ENCODE data around the gene HSPA1B. TPM values are rescaled to one million over a fixed set of nuclear protein-coding genes. Genes with fewer than 3 reads are reported as not detected.

HSPA1B gene
- total RNA-seq, 1 donor from 2014 or later = 37.3 TPM

DNA sequence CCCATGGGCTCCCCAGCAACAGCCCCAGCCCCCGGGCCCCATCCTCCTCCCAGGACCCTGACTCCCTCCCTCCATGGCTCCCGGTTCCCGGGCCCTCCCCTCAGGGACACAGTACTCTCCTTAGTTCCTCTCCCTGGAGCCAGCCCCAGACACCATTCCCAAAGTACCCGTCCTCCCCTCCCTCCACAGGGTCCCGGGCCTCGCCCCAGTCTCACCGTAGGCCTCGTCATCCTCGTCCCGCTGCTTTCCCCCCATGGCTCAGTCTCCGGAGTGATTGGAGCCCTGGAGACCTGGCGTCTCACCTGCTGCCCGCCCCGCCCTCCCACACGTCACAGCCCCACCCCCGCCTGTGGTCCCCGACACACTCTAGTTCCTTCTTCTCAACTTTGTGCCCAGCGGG is 51.2 kb downstream of the HSPA1B start, which contains the start of gene SLC44A4:
Gene SLC44A4 (minus strand): TSS at position 272 of the 400 bp plus-strand sequence. CDS start 17 bp downstream, at position 255.
- no peak for DNase-seq (ENCODE audit: low spot score)

DNA sequence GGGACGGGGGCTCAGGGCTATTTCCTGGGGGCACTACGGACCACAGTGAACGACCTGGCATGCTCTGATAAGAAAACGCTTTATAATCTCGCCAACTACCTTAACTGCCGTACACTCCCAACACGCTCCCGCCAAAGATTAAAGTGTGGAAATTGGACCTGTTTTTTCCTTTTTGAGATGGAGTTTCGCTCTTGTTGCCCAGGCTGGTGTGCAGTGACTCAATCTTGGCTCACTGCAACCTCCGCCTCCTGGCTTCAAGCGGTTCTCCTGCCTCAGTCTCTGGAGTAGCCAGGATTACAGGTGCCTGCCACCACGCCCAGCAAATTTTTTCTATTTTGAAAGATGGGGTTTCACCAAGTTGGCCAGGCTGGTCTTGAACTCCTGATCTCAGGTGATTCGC is 51.6 kb downstream of the HSPA1B start:
- DNase-seq (ENCODE audit: low spot score) = no peak

Other genes with a start within 250 kb of the HSPA1B start
- gene LTB, start 245.3 kb upstream of the HSPA1B start, total RNA-seq (ENCODE audit: insufficient read depth, low replicate concordance) = 0.96 TPM
- gene LST1, start 241.5 kb upstream of the HSPA1B start, total RNA-seq (ENCODE audit: insufficient read depth, low replicate concordance) = not detected
- gene NCR3, start 234.7 kb upstream of the HSPA1B start, total RNA-seq (ENCODE audit: insufficient read depth, low replicate concordance) = not detected
- 63.6 TPM for gene AIF1, start 212.5 kb upstream of the HSPA1B start, total RNA-seq (ENCODE audit: insufficient read depth, low replicate concordance)
- 21.4 TPM for gene PRRC2A, start 207.0 kb upstream of the HSPA1B start, total RNA-seq (ENCODE audit: insufficient read depth, low replicate concordance)
- 58.7 TPM for gene BAG6, start 175.1 kb upstream of the HSPA1B start, total RNA-seq (ENCODE audit: insufficient read depth, low replicate concordance)
- not detected for gene APOM, start 171.8 kb upstream of the HSPA1B start, total RNA-seq (ENCODE audit: insufficient read depth, low replicate concordance)
- 24.1 TPM for gene C6orf47, start 167.0 kb upstream of the HSPA1B start, total RNA-seq (ENCODE audit: insufficient read depth, low replicate concordance)
- gene GPANK1, start 162.7 kb upstream of the HSPA1B start, total RNA-seq (ENCODE audit: insufficient read depth, low replicate concordance) = 9.6 TPM
- gene CSNK2B, start 161.7 kb upstream of the HSPA1B start, total RNA-seq (ENCODE audit: insufficient read depth, low replicate concordance) = 36.6 TPM
- gene LY6G5B, start 157.8 kb upstream of the HSPA1B start, total RNA-seq (ENCODE audit: insufficient read depth, low replicate concordance) = 1.2 TPM
- gene LY6G5C, start 146.7 kb upstream of the HSPA1B start, total RNA-seq (ENCODE audit: insufficient read depth, low replicate concordance) = 0.48 TPM
- gene ABHD16A, start 124.4 kb upstream of the HSPA1B start, total RNA-seq (ENCODE audit: insufficient read depth, low replicate concordance) = 33.7 TPM
- not detected for gene LY6G6F, start 120.9 kb upstream of the HSPA1B start, total RNA-seq (ENCODE audit: insufficient read depth, low replicate concordance)
- gene LY6G6D, start 112.4 kb upstream of the HSPA1B start, total RNA-seq (ENCODE audit: insufficient read depth, low replicate concordance) = not detected
- 3.1 TPM for gene LY6G6C, start 106.0 kb upstream of the HSPA1B start, total RNA-seq (ENCODE audit: insufficient read depth, low replicate concordance)
- gene MPIG6B, start 104.4 kb upstream of the HSPA1B start, total RNA-seq (ENCODE audit: insufficient read depth, low replicate concordance) = 3.1 TPM
- gene DDAH2, start 98.4 kb upstream of the HSPA1B start, total RNA-seq (ENCODE audit: insufficient read depth, low replicate concordance) = 87.4 TPM
- 203 TPM for gene CLIC1, start 91.2 kb upstream of the HSPA1B start, total RNA-seq (ENCODE audit: insufficient read depth, low replicate concordance)
- 8.2 TPM for gene MSH5, start 87.7 kb upstream of the HSPA1B start, total RNA-seq (ENCODE audit: insufficient read depth, low replicate concordance)
- not detected for gene SAPCD1, start 65.1 kb upstream of the HSPA1B start, total RNA-seq (ENCODE audit: insufficient read depth, low replicate concordance)
- not detected for gene VWA7, start 50.4 kb upstream of the HSPA1B start, total RNA-seq (ENCODE audit: insufficient read depth, low replicate concordance)
- 18.8 TPM for gene VARS1, start 32.0 kb upstream of the HSPA1B start, total RNA-seq (ENCODE audit: insufficient read depth, low replicate concordance)
- gene LSM2, start 20.8 kb upstream of the HSPA1B start, total RNA-seq (ENCODE audit: insufficient read depth, low replicate concordance) = 28.9 TPM
- gene HSPA1L, start 12.5 kb upstream of the HSPA1B start, total RNA-seq (ENCODE audit: insufficient read depth, low replicate concordance) = 1.4 TPM
- 84.7 TPM for gene HSPA1A, start 12.2 kb upstream of the HSPA1B start, total RNA-seq (ENCODE audit: insufficient read depth, low replicate concordance)
- 47.9 TPM for gene NEU1, start 35.1 kb downstream of the HSPA1B start, total RNA-seq (ENCODE audit: insufficient read depth, low replicate concordance)
- 0.96 TPM for gene SLC44A4, start 51.3 kb downstream of the HSPA1B start, total RNA-seq (ENCODE audit: insufficient read depth, low replicate concordance)
- gene EHMT2, start 70.0 kb downstream of the HSPA1B start, total RNA-seq (ENCODE audit: insufficient read depth, low replicate concordance) = 33.9 TPM
- 1.9 TPM for gene ZBTB12, start 74.3 kb downstream of the HSPA1B start, total RNA-seq (ENCODE audit: insufficient read depth, low replicate concordance)
- gene C2, start 100.0 kb downstream of the HSPA1B start, total RNA-seq (ENCODE audit: insufficient read depth, low replicate concordance) = 27.0 TPM
- 34.7 TPM for gene CFB, start 118.4 kb downstream of the HSPA1B start, total RNA-seq (ENCODE audit: insufficient read depth, low replicate concordance)
- gene NELFE, start 131.2 kb downstream of the HSPA1B start, total RNA-seq (ENCODE audit: insufficient read depth, low replicate concordance) = 54.9 TPM
- 34.7 TPM for gene SKIC2, start 131.4 kb downstream of the HSPA1B start, total RNA-seq (ENCODE audit: insufficient read depth, low replicate concordance)
- 13.2 TPM for gene DXO, start 144.4 kb downstream of the HSPA1B start, total RNA-seq (ENCODE audit: insufficient read depth, low replicate concordance)
- 26.2 TPM for gene C4A, start 154.3 kb downstream of the HSPA1B start, total RNA-seq (ENCODE audit: insufficient read depth, low replicate concordance)
- 32.3 TPM for gene C4B, start 187.1 kb downstream of the HSPA1B start, total RNA-seq (ENCODE audit: insufficient read depth, low replicate concordance)
- gene CYP21A2, start 210.7 kb downstream of the HSPA1B start, total RNA-seq (ENCODE audit: insufficient read depth, low replicate concordance) = not detected